Measurements from ENCODE around the gene DND1.
"Not testable (repeated sequence)": the region's sequence is repeated elsewhere in the genome, so short reads cannot be mapped to it uniquely, and the experiment has no call there.

The DND1 gene

GRCh38 chr5:140671472-140672125 lies 1.8 kb downstream of the DND1 start:
- DNase-seq, result no peak

- DNase-seq, result not testable (repeated sequence)
These were observed 2.3 kb downstream of the DND1 start for GRCh38 chr5:140671035-140671434.

DNA sequence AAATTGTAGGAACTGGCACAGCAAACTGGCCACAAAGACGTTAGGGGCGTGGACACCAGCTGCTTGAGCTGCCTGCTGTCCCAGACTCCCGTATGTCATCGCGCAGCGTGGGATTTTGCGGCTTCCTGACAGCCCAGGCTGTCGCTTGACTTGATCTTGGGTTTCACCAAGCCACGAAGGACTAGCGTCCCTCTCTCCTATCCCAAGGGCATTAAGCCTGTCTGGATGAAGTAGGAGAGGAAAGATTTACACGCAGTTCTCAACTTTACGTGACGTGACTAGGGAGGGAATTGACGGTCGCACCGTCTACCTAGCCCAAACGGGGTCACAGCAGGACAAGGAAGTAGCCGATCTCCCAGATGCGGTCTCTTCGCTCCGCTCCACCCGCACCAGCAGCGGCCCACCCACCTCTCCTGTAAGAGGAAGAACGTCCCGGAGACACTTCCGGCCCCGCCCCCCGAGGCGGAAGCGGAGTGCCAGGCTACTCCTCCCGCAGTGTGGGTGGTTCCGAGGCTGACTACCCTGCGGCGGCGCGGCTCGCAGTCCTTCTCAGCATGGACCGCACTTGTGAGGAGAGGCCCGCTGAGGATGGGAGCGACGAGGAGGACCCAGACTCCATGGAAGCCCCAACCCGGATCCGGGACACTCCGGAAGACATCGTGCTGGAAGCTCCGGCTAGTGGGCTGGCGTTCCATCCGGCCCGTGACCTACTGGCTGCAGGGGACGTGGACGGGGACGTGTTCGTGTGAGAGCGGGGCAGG lies 8.8 kb downstream of the DND1 start, which contains the start of gene WDR55:
WDR55 (plus strand) TSS at position 546 of the 761 bp plus-strand sequence; CDS start at position 555, 9 bp downstream.
- DNase-seq, result peak; percentile 95

- no peak for DNase-seq
These were observed 9.4 kb downstream of the DND1 start for GRCh38 chr5:140664030-140664358.

- not testable (repeated sequence) for DNase-seq
These were observed 13.0 kb downstream of the DND1 start for GRCh38 chr5:140660371-140660770.

GRCh38 chr5:140658870-140659269 lies 14.5 kb downstream of the DND1 start:
- no peak for DNase-seq

DNA sequence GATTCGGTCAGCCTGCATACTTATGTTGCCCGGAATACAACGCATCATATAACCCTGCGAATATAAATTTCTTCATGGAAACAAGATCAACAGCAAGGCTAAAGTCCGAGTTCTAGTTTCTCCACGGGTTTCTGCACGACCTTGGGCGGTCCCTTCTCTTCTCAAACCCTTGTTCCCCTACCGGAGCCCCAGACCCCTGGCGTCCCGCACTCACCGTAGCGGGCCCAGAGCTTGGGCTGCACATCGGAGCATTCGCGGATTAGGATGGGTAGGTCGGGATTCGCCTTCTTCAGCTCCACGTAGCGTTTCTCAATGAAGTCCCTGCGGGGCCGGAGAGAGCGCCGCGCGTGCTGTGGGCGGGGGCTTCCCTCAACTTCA lies 26.3 kb downstream of the DND1 start:
- no peak for DNase-seq

DNA sequence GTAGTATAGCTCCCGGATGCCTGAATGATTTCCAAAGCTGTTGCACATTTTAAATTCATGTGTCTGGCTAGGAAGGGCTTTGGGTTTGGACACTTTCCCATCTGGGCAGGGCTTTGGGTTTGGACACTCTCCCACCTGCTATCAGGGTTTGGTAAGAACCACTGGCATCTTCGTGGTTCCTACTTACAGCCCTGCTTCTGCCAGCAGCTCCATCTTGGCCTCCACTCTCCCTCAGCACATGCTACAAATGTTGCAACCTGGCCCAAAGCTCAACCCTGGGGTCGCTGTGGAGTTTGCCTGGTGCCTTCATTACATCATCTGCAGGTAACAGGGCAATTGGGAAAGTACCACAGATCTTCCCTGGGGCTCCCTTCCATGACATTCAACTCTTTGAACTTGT lies 30.7 kb downstream of the DND1 start:
- DNase-seq, result no peak

DNA sequence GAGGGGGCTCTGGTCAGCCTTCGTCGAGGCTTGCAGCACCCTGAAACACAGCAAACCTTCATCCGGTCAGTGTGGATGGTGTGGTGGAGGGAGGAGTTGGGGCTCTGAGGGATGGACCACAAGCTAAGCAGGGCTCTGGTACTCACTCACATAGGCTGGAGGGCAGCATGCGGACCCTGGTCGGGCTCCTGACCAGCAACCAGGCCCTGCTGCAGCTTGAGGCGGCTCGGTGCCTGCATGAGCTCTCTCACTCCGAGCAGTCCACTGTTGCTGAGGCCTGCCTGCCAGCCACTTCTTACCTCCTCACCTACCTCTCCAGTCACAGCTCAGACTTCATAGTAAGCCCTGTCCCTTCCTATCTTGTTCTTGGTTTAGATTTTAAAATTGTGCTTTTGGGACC lies 31.7 kb downstream of the DND1 start:
- no peak for DNase-seq

DNA sequence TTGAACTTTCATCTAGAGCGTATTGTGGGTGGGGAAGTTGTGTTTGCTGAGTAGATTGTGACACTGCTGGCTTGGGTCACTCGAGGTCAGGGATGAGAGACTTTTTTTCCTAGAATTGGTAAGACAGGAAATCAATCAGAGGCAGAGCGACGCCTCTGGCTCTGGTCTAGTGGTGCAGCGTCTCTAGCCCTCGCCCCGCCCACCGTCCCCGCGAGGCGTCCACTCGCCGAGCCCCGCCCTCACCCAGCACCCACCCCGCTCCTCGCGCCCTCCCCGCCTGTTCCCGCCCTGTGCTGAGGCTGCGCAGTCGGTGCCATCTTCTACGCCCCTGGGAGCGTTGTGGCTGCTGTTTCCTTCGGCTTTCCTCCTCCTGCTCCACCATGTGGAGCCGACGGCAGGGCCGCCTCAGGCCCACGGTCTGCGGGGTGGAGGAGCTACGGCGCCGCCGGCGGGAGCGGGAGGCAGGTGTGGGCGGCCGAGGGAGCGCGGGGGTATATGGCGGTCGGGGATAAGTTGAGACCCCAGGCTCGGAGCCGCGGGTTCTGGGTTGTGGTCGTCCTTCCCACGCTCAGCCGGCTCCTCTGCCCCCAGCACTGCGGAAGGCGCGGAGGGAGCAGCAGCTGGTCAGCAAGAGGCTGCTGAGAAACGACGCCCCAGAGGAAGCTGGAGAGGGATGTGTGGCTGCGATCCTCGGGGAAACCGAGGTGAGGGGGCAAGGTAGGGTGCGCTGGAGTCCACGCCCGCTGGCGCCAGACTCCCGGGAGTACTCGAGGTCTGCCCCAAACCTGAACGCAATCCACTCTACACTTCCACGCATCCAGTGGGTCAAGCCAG lies 34.0 kb downstream of the DND1 start, which contains the start of gene TMCO6:
TMCO6 (plus strand) TSS at position 304 of the 834 bp plus-strand sequence; CDS start at position 381, 77 bp downstream.
- peak; percentile 97 for DNase-seq

GRCh38 chr5:140638898-140639147 lies 34.6 kb downstream of the DND1 start:
- not testable (repeated sequence) for DNase-seq

GRCh38 chr5:140637371-140638100 lies 35.8 kb downstream of the DND1 start:
- no peak for DNase-seq

DNA sequence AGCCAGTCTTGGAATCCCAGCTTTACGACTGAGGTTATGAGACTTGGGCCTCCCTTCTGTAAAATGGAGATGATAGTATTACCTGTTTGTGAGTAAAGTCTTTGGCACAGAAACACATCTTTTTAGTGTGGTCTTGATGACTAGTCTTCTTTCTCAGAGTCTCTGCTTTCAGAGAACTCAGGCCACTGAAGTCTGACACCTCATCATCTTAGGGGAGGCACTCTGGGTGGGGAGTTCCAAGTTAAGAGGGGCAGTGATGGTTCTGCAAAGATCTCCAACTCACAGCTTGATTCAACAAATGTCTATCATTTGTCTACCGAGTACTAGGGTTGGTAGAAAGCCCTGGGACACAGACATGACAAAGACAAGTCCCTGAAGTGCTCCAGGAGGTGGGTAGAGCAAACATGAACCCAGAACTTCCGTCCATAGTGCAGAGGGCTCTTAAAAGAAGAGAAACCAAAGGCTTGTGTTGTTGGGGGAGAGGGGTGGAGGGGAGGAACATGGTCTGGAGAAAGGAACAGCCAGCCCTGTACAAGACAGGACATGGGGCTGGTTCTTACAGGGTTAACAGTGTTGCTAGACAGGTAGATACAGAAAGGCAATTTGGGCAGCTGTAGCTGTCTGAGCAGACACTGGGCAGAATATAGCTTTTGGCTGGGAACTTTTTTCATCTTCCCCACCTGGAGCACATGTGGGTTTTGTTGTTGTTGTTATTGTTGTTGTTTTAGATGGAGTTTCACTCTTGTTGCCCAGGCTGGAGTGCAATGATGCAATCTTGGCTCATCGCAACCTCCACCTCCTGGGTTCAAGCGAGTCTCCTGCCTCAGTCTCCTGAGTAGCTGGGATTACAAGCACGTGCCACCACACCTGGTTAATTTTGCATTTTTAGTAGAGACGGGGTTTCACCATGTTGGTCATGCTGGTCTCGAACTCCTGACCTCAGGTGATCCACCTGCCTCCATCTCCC lies 37.8 kb downstream of the DND1 start:
- no peak for DNase-seq

- DNase-seq, result no peak
These were observed 39.3 kb downstream of the DND1 start for GRCh38 chr5:140634103-140634502.

- no peak for DNase-seq
These were observed 39.9 kb downstream of the DND1 start for GRCh38 chr5:140633501-140633900.

GRCh38 chr5:140633021-140633471 lies 40.3 kb downstream of the DND1 start, which contains the start of gene CD14:
TSS of gene CD14 (minus strand) at chr5:140633175. CDS start at chr5:140633071, 104 bp downstream.
- DNase-seq, result peak; percentile 70

GRCh38 chr5:140632366-140633020 lies 40.9 kb downstream of the DND1 start:
- DNase-seq, result peak; percentile 54

GRCh38 chr5:140631831-140632365 lies 41.5 kb downstream of the DND1 start:
- peak; percentile 27 for DNase-seq

GRCh38 chr5:140631036-140631417 lies 42.3 kb downstream of the DND1 start:
- DNase-seq, result peak; percentile 35

DNA sequence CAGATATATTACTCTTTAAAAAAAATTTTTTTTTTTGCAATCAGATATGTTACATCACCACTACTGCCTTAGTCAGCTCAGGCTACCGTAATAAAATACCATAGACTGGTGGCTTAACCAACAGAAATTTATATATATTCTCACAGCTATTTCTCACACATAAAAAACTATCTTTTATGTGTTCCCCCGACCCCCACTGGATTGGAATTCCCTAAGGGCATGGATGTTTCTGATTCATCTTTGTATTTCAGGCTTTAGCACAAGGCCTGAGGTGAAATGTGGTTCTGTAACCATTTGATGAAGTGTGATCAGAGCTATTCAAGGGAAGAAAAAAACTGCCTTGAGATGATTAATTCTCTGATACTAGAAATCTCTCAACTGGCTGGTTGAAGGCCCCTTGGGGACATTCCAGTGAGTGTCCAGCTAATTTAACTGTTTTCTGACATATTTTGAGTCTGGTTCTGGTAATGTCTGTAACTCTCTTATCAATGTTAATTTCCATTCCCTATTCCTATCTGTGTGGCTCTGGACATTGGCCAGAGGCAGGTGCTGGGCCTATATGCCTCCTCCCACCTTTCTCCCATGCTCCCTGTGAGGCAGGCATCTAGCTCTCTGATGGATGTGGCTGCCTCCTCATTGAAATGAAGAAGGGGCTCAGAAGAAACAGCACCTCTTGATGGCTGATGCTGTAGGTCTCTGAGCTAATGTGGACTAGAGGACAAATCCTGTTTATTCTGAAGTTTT lies 42.9 kb downstream of the DND1 start:
- no peak for DNase-seq

Data from CD4-positive, alpha-beta T cell treated with Interferon gamma for 1 hour (primary cell).